Natural killer cell (primary cell): ENCODE data around the gene ZC3HAV1L. TPM values are rescaled to one million over a fixed set of nuclear protein-coding genes. Genes with fewer than 3 reads are reported as not detected.

Source experiments
- ATAC-seq, 3 donors: fragments of 150-1000 bp in 2 of 3; fragments of 200-7000 bp in 1 of 3; cut with Tn5 transposase; 1 replicate in 1 of 3; 2 replicates in 2 of 3; pipeline ENCODE4 v1.10.0; 2021; ENCODE audit warnings: mild to moderate bottlenecking in 2 of 3, moderate library complexity in 2 of 3
- DNase-seq, 2 donors: peaks; one replicate each; pipeline versions ENCODE4 v3.0.0 to v3.0.0-alpha.2; 2013 to 2021; ENCODE audit warnings: mixed read lengths in 1 of 2
- H3K27ac ChIP-seq: one replicate; pipeline ENCODE4 v1.5.1; 2013; ENCODE audit warnings: mild to moderate bottlenecking, low read length
- H3K27me3 ChIP-seq: one replicate; pipeline ENCODE4 v1.6.1; 2013; ENCODE audit warnings: low read length; ENCODE audit not compliant: control insufficient read depth, insufficient read depth
- H3K36me3 ChIP-seq: one replicate; pipeline ENCODE4 v1.6.1; 2013; ENCODE audit warnings: low read length; ENCODE audit not compliant: control insufficient read depth, insufficient read depth
- H3K4me1 ChIP-seq: one replicate; pipeline ENCODE4 v1.6.1; 2013; ENCODE audit warnings: low read length; ENCODE audit not compliant: control insufficient read depth, insufficient read depth
- H3K4me3 ChIP-seq: one replicate; pipeline ENCODE4 v1.5.1; 2013; ENCODE audit warnings: low read length
- H3K9me3 ChIP-seq: one replicate; pipeline ENCODE4 v1.6.1; 2013; ENCODE audit warnings: low read length; ENCODE audit not compliant: control insufficient read depth, insufficient read depth
- H3K27ac Mint-ChIP-seq, 2 donors: one replicate each; pipeline ENCODE4 v1.8.0; 2022; ENCODE audit warnings: mild to moderate bottlenecking in 2 of 2, mixed read lengths in 2 of 2, moderate library complexity in 1 of 2
- H3K27me3 Mint-ChIP-seq, 2 donors: one replicate each; pipeline ENCODE4 v1.8.0; 2022; ENCODE audit warnings: low read depth in 2 of 2, mixed read lengths in 2 of 2
- H3K36me3 Mint-ChIP-seq: one replicate; pipeline ENCODE4 v1.8.0; 2022; ENCODE audit warnings: mixed read lengths
- H3K4me1 Mint-ChIP-seq, 2 donors: one replicate each; pipeline ENCODE4 v1.8.0; 2022; ENCODE audit warnings: mixed read lengths in 2 of 2
- H3K4me3 Mint-ChIP-seq: one replicate; pipeline ENCODE4 v1.8.0; 2022; ENCODE audit warnings: mild to moderate bottlenecking, moderate library complexity, mixed read lengths
- H3K9me3 Mint-ChIP-seq, 2 donors: one replicate each; pipeline ENCODE4 v1.8.0; 2022; ENCODE audit warnings: mixed read lengths in 2 of 2
- WGBS: methylation state at CpG from one replicate; pipeline ENCODE4 v1.1.7; 2013; ENCODE audit warnings: missing lambda C conversion rate; ENCODE audit not compliant: insufficient coverage; 5-methylcytosine and 5-hydroxymethylcytosine counted together
- intact Hi-C: fragments of 100-400 bp; cut with micrococcal nuclease; formaldehyde crosslinking; loops from one replicate; pipeline ENCODE4 v1.14.2; 2022
- total RNA-seq, 4 donors: library from RNA; stranded (reverse); fragments of 120-200 nt in 1 of 4; gene quantifications; one replicate each; pipeline versions ENCODE4 v1.2.3 to v1.2.4, GENCODE V29; 2013 to 2022
- TF ChIP-seq, protein P1 (sequence below): fragments of 200-600 bp; IDR thresholded peaks from one replicate; pipeline ENCODE4 v1.8.0; 2022; ENCODE audit warnings: antibody characterized with exemption

The ZC3HAV1L gene
- total RNA-seq, 3 donors from 2014 or later (not counting 1 experiment from before 2014, with no cell fraction given), result 0.75 to 2.3 (median 1.1) TPM

DNA sequence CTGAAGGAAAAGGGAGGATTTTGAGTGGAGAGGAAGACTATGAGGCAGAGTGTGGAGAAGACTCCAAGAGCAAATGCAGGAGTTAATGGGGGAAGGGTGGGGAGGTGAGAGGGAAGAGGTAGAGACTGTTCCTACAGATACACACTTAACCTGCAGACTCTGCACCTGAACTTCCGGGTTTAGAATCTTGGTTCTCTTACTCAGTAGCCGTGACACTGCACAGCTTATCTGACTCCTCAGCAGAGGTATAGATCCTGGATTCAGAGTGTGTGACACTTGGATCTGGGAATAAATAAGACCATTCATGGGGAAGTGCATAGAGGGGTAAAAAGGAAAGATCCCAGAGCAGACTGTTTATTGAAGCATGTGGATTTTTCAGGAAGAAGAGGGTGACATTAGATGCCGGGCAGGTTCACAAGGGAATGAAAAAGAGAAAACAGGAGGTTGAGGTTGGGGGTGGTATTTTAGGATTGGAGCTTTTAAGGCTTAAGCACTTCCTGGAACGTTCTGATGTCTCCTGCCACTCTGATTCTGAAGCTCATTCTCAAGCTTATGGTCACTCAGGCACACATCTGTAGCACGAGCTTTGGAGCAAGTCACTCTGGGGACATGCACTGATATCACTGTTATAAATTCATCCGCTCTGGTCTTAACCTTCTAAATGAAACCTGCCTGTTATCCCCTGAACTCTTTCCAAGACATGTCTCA is 5.7 kb upstream of the ZC3HAV1L start:
- Histone ChIP-seq H3K4me3 (no peak overlapping the region), H3K36me3 (peaks cover 12% of the 10 kb centered on the region), H3K9me3 (no peaks in the 10 kb centered on the region), H3K27ac (no peak overlapping the region), H3K27me3 (no peaks in the 10 kb centered on the region), H3K4me1 (peaks cover 17% of the 10 kb centered on the region)
- DNase-seq (peak in 1 of 2 donors; percentile 31), ATAC-seq (no peak)
- TF ChIP-seq, protein P1, sequence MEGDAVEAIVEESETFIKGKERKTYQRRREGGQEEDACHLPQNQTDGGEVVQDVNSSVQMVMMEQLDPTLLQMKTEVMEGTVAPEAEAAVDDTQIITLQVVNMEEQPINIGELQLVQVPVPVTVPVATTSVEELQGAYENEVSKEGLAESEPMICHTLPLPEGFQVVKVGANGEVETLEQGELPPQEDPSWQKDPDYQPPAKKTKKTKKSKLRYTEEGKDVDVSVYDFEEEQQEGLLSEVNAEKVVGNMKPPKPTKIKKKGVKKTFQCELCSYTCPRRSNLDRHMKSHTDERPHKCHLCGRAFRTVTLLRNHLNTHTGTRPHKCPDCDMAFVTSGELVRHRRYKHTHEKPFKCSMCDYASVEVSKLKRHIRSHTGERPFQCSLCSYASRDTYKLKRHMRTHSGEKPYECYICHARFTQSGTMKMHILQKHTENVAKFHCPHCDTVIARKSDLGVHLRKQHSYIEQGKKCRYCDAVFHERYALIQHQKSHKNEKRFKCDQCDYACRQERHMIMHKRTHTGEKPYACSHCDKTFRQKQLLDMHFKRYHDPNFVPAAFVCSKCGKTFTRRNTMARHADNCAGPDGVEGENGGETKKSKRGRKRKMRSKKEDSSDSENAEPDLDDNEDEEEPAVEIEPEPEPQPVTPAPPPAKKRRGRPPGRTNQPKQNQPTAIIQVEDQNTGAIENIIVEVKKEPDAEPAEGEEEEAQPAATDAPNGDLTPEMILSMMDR, result no peak
- 70% methylated on average over 6 of the region's 6 CpGs for WGBS
- intact Hi-C loops, result no loop called here
- H3K4me1 Mint-ChIP-seq, result peaks cover 43 to 54% of the 10 kb centered on the region in 2 donors
- H3K4me3 Mint-ChIP-seq, result no peak overlapping the region
- H3K9me3 Mint-ChIP-seq, result no peaks in the 10 kb centered on the region
- H3K27ac Mint-ChIP-seq, result peak overlapping the region in 1 of 2 donors; percentile 44
- peaks cover 4% of the 10 kb centered on the region for H3K36me3 Mint-ChIP-seq
- peaks cover 0 to 9% of the 10 kb centered on the region in 2 donors for H3K27me3 Mint-ChIP-seq

DNA sequence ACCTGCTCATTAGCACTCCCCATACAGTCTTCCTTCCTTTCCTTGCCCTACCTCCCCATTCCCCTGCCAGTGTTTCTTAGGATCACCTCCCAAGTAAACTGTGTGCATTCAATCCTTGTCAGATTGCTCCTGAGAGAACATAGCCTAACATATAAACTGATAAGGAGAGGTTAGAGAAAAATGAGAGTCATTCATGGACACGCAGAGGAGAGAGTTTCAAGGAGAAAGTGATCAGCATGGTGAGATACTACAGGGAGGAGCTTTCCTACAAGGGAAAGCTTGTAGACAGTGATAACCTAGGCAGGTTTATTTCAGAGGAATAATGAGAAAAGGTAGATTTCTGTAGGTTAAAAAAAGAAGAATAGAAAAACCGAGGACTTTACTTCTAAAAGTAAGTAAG is 2.8 kb upstream of the ZC3HAV1L start:
- Mint-ChIP-seq H3K4me3 (peak overlapping the region; percentile 5), H3K9me3 (no peaks in the 10 kb centered on the region), H3K4me1 (peaks cover 22 to 37% of the 10 kb centered on the region in 2 donors), H3K27me3 (peaks cover 0 to 12% of the 10 kb centered on the region in 2 donors), H3K36me3 (no peaks in the 10 kb centered on the region), H3K27ac (no peak overlapping the region)
- intact Hi-C loops, result no loop called here
- H3K9me3 ChIP-seq, result no peaks in the 10 kb centered on the region
- peaks cover 23% of the 10 kb centered on the region for H3K4me1 ChIP-seq
- ATAC-seq (no peak), DNase-seq (no peak)
- no peak overlapping the region for H3K27ac ChIP-seq
- TF ChIP-seq, protein P1, result no peak
- 94% methylated on average over 2 of the region's 2 CpGs for WGBS
- H3K27me3 ChIP-seq, result no peaks in the 10 kb centered on the region
- no peak overlapping the region for H3K4me3 ChIP-seq
- H3K36me3 ChIP-seq, result no peaks in the 10 kb centered on the region

DNA sequence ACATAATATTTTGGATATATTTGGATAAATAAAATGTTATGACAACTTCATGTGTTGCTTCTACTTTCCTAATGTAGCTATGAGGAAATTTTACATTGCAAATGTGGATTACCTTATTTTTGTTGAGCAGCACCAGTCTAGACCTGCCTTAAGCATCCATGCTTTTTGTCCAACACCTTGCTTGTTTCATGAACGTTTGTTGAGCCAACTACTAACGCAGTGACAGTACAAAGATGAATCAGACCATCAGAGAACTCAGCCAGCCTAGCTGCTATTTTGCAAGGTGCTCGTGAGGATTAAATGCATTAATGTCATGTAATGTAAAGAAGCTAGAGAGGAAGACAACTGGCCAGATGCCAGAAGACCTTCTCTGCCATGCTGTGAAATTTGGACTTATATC is 1.1 kb upstream of the ZC3HAV1L start:
- Mint-ChIP-seq H3K27ac (no peak overlapping the region), H3K4me1 (peaks cover 14 to 28% of the 10 kb centered on the region in 2 donors), H3K27me3 (peaks cover 0 to 12% of the 10 kb centered on the region in 2 donors), H3K4me3 (peak overlapping the region; percentile 79), H3K36me3 (no peaks in the 10 kb centered on the region), H3K9me3 (no peaks in the 10 kb centered on the region)
- Histone ChIP-seq H3K4me3 (no peak overlapping the region), H3K36me3 (no peaks in the 10 kb centered on the region), H3K4me1 (peaks cover 13% of the 10 kb centered on the region), H3K27ac (no peak overlapping the region), H3K27me3 (no peaks in the 10 kb centered on the region), H3K9me3 (no peaks in the 10 kb centered on the region)
- TF ChIP-seq, protein P1, result no peak
- 82% methylated on average over 3 of the region's 3 CpGs for WGBS
- DNase-seq, result no peak
- intact Hi-C loops, result no loop called here
- ATAC-seq, result no peak
